Measurements from ENCODE around the gene EPHB2.
"Not testable (repeated sequence)": the region's sequence is repeated elsewhere in the genome, so short reads cannot be mapped to it uniquely, and the experiment has no call there.

DNA sequence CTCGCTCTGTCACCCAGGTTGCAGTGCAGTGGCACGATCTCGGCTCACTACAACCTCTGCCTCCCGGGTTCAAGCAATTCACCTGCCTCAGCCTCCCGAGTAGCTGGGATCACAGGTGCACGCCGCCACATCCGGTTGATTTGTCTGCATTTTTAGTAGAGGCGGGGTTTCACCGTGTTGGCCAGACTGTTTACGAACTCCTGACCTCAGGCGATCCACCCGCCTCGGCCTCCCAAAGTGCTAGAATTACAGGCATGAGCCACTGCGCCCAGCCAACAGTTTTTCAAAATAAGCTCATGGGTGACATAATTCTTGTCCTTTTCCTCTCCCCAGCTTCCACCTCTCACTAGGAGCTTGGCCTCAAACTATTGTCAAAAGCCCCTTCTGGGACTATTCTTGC lies 34.5 kb upstream of the EPHB2 start:
- TF ChIP-seq, protein P1, sequence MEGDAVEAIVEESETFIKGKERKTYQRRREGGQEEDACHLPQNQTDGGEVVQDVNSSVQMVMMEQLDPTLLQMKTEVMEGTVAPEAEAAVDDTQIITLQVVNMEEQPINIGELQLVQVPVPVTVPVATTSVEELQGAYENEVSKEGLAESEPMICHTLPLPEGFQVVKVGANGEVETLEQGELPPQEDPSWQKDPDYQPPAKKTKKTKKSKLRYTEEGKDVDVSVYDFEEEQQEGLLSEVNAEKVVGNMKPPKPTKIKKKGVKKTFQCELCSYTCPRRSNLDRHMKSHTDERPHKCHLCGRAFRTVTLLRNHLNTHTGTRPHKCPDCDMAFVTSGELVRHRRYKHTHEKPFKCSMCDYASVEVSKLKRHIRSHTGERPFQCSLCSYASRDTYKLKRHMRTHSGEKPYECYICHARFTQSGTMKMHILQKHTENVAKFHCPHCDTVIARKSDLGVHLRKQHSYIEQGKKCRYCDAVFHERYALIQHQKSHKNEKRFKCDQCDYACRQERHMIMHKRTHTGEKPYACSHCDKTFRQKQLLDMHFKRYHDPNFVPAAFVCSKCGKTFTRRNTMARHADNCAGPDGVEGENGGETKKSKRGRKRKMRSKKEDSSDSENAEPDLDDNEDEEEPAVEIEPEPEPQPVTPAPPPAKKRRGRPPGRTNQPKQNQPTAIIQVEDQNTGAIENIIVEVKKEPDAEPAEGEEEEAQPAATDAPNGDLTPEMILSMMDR (IDR thresholded peaks at IDR 0.05; ENCODE audit: control extremely low read depth in 1 of 3, insufficient read depth in 1 of 3, low read depth in 1 of 3, low read length in 3 of 3): not testable (repeated sequence)
- not testable (repeated sequence) for TF ChIP-seq POLR2A (IDR thresholded peaks at IDR 0.05; ENCODE audit: control extremely low read depth in 1 of 2, low read depth in 2 of 2, low read length in 2 of 2); FOSL1 (IDR thresholded peaks at IDR 0.05; ENCODE audit: insufficient read depth, low read depth, low read length); JUN (IDR thresholded peaks at IDR 0.05; ENCODE audit: low read depth, low read length); HDAC6 (IDR thresholded peaks at IDR 0.05; ENCODE audit: low read depth, low read length); EGR1 (IDR thresholded peaks at IDR 0.05; ENCODE audit: borderline replicate concordance, low read depth, low read length); RAD21 (IDR thresholded peaks at IDR 0.05 in 1 of 2, conservative IDR thresholded peaks at IDR 0.05 in 1 of 2; ENCODE audit: low read depth in 2 of 2, low read length in 2 of 2); RFX5 (IDR thresholded peaks at IDR 0.05; ENCODE audit: borderline replicate concordance, low read depth, low read length); NANOG (IDR thresholded peaks at IDR 0.05; ENCODE audit: insufficient read depth, low read depth, low read length, poor library complexity, severe bottlenecking); SP1 (IDR thresholded peaks at IDR 0.05; ENCODE audit: low read depth, low read length); POLR2AphosphoS5 (IDR thresholded peaks at IDR 0.05; ENCODE audit: low read depth, low read length); RBBP5 (IDR thresholded peaks at IDR 0.05; ENCODE audit: borderline replicate concordance, low read depth, low read length)
